H9 (cell line): Measurements from ENCODE around the gene PRKACB. TPM values are rescaled to one million over a fixed set of nuclear protein-coding genes. Genes with fewer than 3 reads are reported as not detected.

Experiments used
- DNase-seq: peaks from one replicate; pipeline ENCODE4 v3.0.0-alpha.2; 2017
- H2AFZ ChIP-seq: one replicate; pipeline ENCODE4 v1.6.1; 2013; ENCODE audit warnings: mild to moderate bottlenecking, low read length, control low read depth, moderate library complexity
- H2AK5ac ChIP-seq: 2 replicates; pipeline ENCODE4 v1.6.1; 2013; ENCODE audit warnings: low read length, control low read depth, mixed read lengths; ENCODE audit not compliant: insufficient read length
- H2BK120ac ChIP-seq: one replicate; pipeline ENCODE4 v1.6.1; 2013; ENCODE audit warnings: low read depth, mild to moderate bottlenecking, low read length, control low read depth, inconsistent platforms; ENCODE audit not compliant: poor library complexity, severe bottlenecking
- H2BK12ac ChIP-seq: 2 replicates; pipeline ENCODE4 v1.6.1; 2013; ENCODE audit warnings: low read length, control low read depth, mixed read lengths, low read depth; ENCODE audit not compliant: insufficient read length
- H2BK15ac ChIP-seq: 2 replicates; pipeline ENCODE4 v1.6.1; 2013; ENCODE audit warnings: low read depth, low read length, control low read depth
- H2BK20ac ChIP-seq: one replicate; pipeline ENCODE4 v1.6.1; 2013; ENCODE audit warnings: low read depth, mild to moderate bottlenecking, low read length, control low read depth, inconsistent platforms; ENCODE audit not compliant: poor library complexity, severe bottlenecking
- H2BK5ac ChIP-seq: 2 replicates; pipeline ENCODE4 v1.6.1; 2013; ENCODE audit warnings: low read length, control low read depth, mixed read lengths; ENCODE audit not compliant: insufficient read length
- H3K14ac ChIP-seq: 2 replicates; pipeline ENCODE4 v1.6.1; 2013; ENCODE audit warnings: low read length, control low read depth; ENCODE audit not compliant: insufficient read depth
- H3K18ac ChIP-seq: 2 replicates; pipeline ENCODE4 v1.6.1; 2013; ENCODE audit warnings: low read depth, mild to moderate bottlenecking, mixed read lengths, low read length, control low read depth; ENCODE audit not compliant: insufficient read length
- H3K23ac ChIP-seq: 2 replicates; pipeline ENCODE4 v1.6.1; 2013; ENCODE audit warnings: low read length, control low read depth, mixed read lengths, low read depth; ENCODE audit not compliant: insufficient read length
- H3K23me2 ChIP-seq: 2 replicates; pipeline ENCODE4 v1.6.1; 2013; ENCODE audit warnings: low read depth, mild to moderate bottlenecking, mixed read lengths, low read length, control low read depth; ENCODE audit not compliant: insufficient read length, poor library complexity, severe bottlenecking
- H3K27ac ChIP-seq: 2 replicates; pipeline ENCODE4 v1.5.1; 2013; ENCODE audit warnings: low read length, control low read depth, mixed read lengths, low read depth; ENCODE audit not compliant: insufficient read length
- H3K27me3 ChIP-seq: 2 replicates; pipeline ENCODE4 v1.6.1; 2013; ENCODE audit warnings: low read length, control low read depth, inconsistent platforms; ENCODE audit not compliant: insufficient read depth
- H3K4ac ChIP-seq: 2 replicates; pipeline ENCODE4 v1.6.1; 2013; ENCODE audit warnings: low read depth, mild to moderate bottlenecking, control low read depth, inconsistent platforms, low read length, moderate library complexity
- H3K4me1 ChIP-seq: 2 replicates; pipeline ENCODE4 v1.6.1; 2013; ENCODE audit warnings: low read length, control low read depth, inconsistent platforms; ENCODE audit not compliant: insufficient read depth
- H3K4me2 ChIP-seq: 2 replicates; pipeline ENCODE4 v1.6.1; 2013; ENCODE audit warnings: low read length, control low read depth, mixed read lengths; ENCODE audit not compliant: insufficient read length, insufficient read depth
- H3K56ac ChIP-seq: 2 replicates; pipeline ENCODE4 v1.6.1; 2013; ENCODE audit warnings: low read depth, mild to moderate bottlenecking, mixed read lengths, low read length, control low read depth; ENCODE audit not compliant: insufficient read length
- H3K79me1 ChIP-seq: 2 replicates; pipeline ENCODE4 v1.6.1; 2013; ENCODE audit warnings: low read depth, mild to moderate bottlenecking, moderate library complexity, low read length, control low read depth, inconsistent platforms; ENCODE audit not compliant: insufficient read depth, poor library complexity, severe bottlenecking
- H3K79me2 ChIP-seq: 2 replicates; pipeline ENCODE4 v1.6.1; 2013; ENCODE audit warnings: low read length, control low read depth, inconsistent platforms; ENCODE audit not compliant: insufficient read depth
- H3K9ac ChIP-seq: 2 replicates; pipeline ENCODE4 v1.6.1; 2013; ENCODE audit warnings: low read length, control low read depth, mixed read lengths; ENCODE audit not compliant: insufficient read length; ENCODE audit errors: extremely low read depth
- H3K9me3 ChIP-seq: one replicate; pipeline ENCODE4 v1.6.1; 2013; ENCODE audit warnings: low read depth, low read length, inconsistent platforms; ENCODE audit not compliant: control insufficient read depth
- H3T11ph ChIP-seq: one replicate; pipeline ENCODE4 v1.6.1; 2013; ENCODE audit warnings: mild to moderate bottlenecking, low read length, control low read depth, inconsistent platforms
- H4K20me1 ChIP-seq: one replicate; pipeline ENCODE4 v1.6.1; 2013; ENCODE audit not compliant: control insufficient read depth, insufficient read length, insufficient read depth
- H4K5ac ChIP-seq: 2 replicates; pipeline ENCODE4 v1.6.1; 2013; ENCODE audit warnings: low read depth, mild to moderate bottlenecking, mixed read lengths, low read length, control low read depth; ENCODE audit not compliant: insufficient read length
- H4K8ac ChIP-seq: replicated peaks from 2 replicates; pipeline ENCODE4 v1.6.1; 2013; ENCODE audit warnings: low read length, control low read depth, mixed read lengths, low read depth; ENCODE audit not compliant: insufficient read length
- H4K91ac ChIP-seq: 2 replicates; pipeline ENCODE4 v1.6.1; 2013; ENCODE audit warnings: low read depth, mild to moderate bottlenecking, moderate library complexity, mixed read lengths, low read length, control low read depth; ENCODE audit not compliant: insufficient read length
- H3K27ac Mint-ChIP-seq, 3 experiments: 2 replicates in 2 of 3; 3 replicates in 1 of 3; pipeline ENCODE4 v1.8.0; 2020 to 2021; ENCODE audit warnings: mixed read lengths in 3 of 3, mild to moderate bottlenecking in 1 of 3, moderate library complexity in 1 of 3
- H3K27me3 Mint-ChIP-seq: 2 replicates; pipeline ENCODE4 v1.8.0; 2021; ENCODE audit warnings: low read depth, mild to moderate bottlenecking, moderate library complexity, mixed read lengths
- H3K36me3 Mint-ChIP-seq, 3 experiments: 2 replicates in 2 of 3; 3 replicates in 1 of 3; pipeline ENCODE4 v1.8.0; 2020 to 2021; ENCODE audit warnings: low read depth in 3 of 3, mixed read lengths in 3 of 3; ENCODE audit not compliant: insufficient read depth in 1 of 3
- H3K4me1 Mint-ChIP-seq, 2 experiments: 2 replicates each; pipeline ENCODE4 v1.8.0; 2020; ENCODE audit warnings: mixed read lengths in 2 of 2
- H3K4me3 Mint-ChIP-seq, 2 experiments: 2 replicates in 1 of 2; 3 replicates in 1 of 2; pipeline ENCODE4 v1.8.0; 2020 to 2021; ENCODE audit warnings: mild to moderate bottlenecking in 2 of 2, mixed read lengths in 2 of 2, moderate library complexity in 1 of 2
- H3K9me3 Mint-ChIP-seq, 2 experiments: 2 replicates in 1 of 2; 3 replicates in 1 of 2; pipeline ENCODE4 v1.8.0; 2020; ENCODE audit warnings: mild to moderate bottlenecking in 2 of 2, mixed read lengths in 2 of 2, moderate library complexity in 1 of 2
- CTCF ChIP-seq: fragments of 200-600 bp; sonication (generic); conservative IDR thresholded peaks from 3 replicates; pipeline ENCODE4 v1.8.0; 2021; ENCODE audit warnings: antibody characterized with exemption, mild to moderate bottlenecking
- whole genome bisulfite sequencing: extraction: QIAGEN DNeasy Blood & Tissue Kit; methylation state at CpG from one replicate; pipeline ENCODE4 v1.1.7; 2013; ENCODE audit warnings: missing lambda C conversion rate, low lambda C conversion rate, mixed read lengths; ENCODE audit not compliant: insufficient read length; ENCODE audit errors: extremely low coverage; 5-methylcytosine and 5-hydroxymethylcytosine counted together
- total RNA-seq: library from RNA; stranded (reverse); gene quantifications from 2 replicates; pipeline ENCODE4 v1.2.1, GENCODE V29; 2021

Gene PRKACB
- total RNA-seq, 1 experiment from 2014 or later: 20.7 TPM

GRCh38 chr1:84164567-84165021, 20.5 kb downstream of the PRKACB start:
- Histone ChIP-seq H4K20me1 (no peaks in the 10 kb centered on the region), H2BK120ac (no peak overlapping the region), H3K23ac (no peak overlapping the region), H3K79me2 (no peaks in the 10 kb centered on the region), H3K56ac (no peak overlapping the region), H2AFZ (no peak overlapping the region), H3K4me1 (no peaks in the 10 kb centered on the region), H4K8ac (no peak overlapping the region), H4K5ac (no peak overlapping the region), H2BK5ac (no peak overlapping the region), H3K4me2 (no peak overlapping the region), H3K79me1 (no peaks in the 10 kb centered on the region), H3K27me3 (no peaks in the 10 kb centered on the region), H2AK5ac (no peak overlapping the region), H3T11ph (no peak overlapping the region), H4K91ac (no peak overlapping the region), H3K18ac (no peak overlapping the region), H3K27ac (no peak overlapping the region), H3K23me2 (no peaks in the 10 kb centered on the region), H2BK20ac (no peak overlapping the region), H2BK15ac (no peak overlapping the region), H3K14ac (no peak overlapping the region), H3K9ac (no peak overlapping the region), H3K4ac (no peak overlapping the region), H2BK12ac (no peak overlapping the region), H3K9me3 (no peaks in the 10 kb centered on the region)
- Mint-ChIP-seq H3K27me3 (no peaks in the 10 kb centered on the region), H3K27ac (no peak overlapping the region; a peak in 1 of 7 replicates), H3K4me3 (no peak overlapping the region), H3K9me3 (peaks cover 0 to 4% of the 10 kb centered on the region in 2 experiments; a peak in 2 of 5 replicates), H3K4me1 (peaks cover 2 to 4% of the 10 kb centered on the region in 2 experiments; a peak in 1 of 4 replicates), H3K36me3 (peaks cover 0 to 6% (median 2%) of the 10 kb centered on the region in 3 experiments; a peak in 4 of 7 replicates)
- WGBS: no CpG with 5 or more reads among the region's 6 CpGs
- no peak for DNase-seq
- TF ChIP-seq CTCF: no peak
